ENCODE results near the gene HSD3B7.

The HSD3B7 gene

GRCh38 chr16:30979170-30980022, 5.6 kb upstream of the HSD3B7 start:
- no peak for TF ChIP-seq CTCF (conservative IDR thresholded peaks at IDR 0.05; ENCODE audit: low read depth, low read length)
- no peak overlapping the region for H3K4me3 ChIP-seq (ENCODE audit: low read depth, low read length)
- no peak for DNase-seq (ENCODE audit: low read depth)

- H3K4me3 ChIP-seq (ENCODE audit: low read depth, low read length): no peak overlapping the region
- TF ChIP-seq CTCF (conservative IDR thresholded peaks at IDR 0.05; ENCODE audit: low read depth, low read length): no peak
- DNase-seq (ENCODE audit: low read depth): no peak
These were observed 5.0 kb upstream of the HSD3B7 start for GRCh38 chr16:30980023-30980371.

GRCh38 chr16:30980434-30980833, 4.6 kb upstream of the HSD3B7 start:
- no peak for DNase-seq (ENCODE audit: low read depth)
- no peak for TF ChIP-seq CTCF (conservative IDR thresholded peaks at IDR 0.05; ENCODE audit: low read depth, low read length)
- no peak overlapping the region for H3K4me3 ChIP-seq (ENCODE audit: low read depth, low read length)

- H3K4me3 ChIP-seq (ENCODE audit: low read depth, low read length): no peak overlapping the region
- DNase-seq (ENCODE audit: low read depth): no peak
- TF ChIP-seq CTCF (conservative IDR thresholded peaks at IDR 0.05; ENCODE audit: low read depth, low read length): no peak
These were observed 4.0 kb upstream of the HSD3B7 start for GRCh38 chr16:30980959-30981358.

- no peak overlapping the region for H3K4me3 ChIP-seq (ENCODE audit: low read depth, low read length)
- no peak for TF ChIP-seq CTCF (conservative IDR thresholded peaks at IDR 0.05; ENCODE audit: low read depth, low read length)
- no peak for DNase-seq (ENCODE audit: low read depth)
These were observed 2.3 kb upstream of the HSD3B7 start for GRCh38 chr16:30982548-30983288.

- no peak overlapping the region for H3K4me3 ChIP-seq (ENCODE audit: low read depth, low read length)
- no peak for DNase-seq (ENCODE audit: low read depth)
- no peak for TF ChIP-seq CTCF (conservative IDR thresholded peaks at IDR 0.05; ENCODE audit: low read depth, low read length)
These were observed 1.6 kb upstream of the HSD3B7 start for GRCh38 chr16:30983289-30983889.
